Glutamatergic neuron (in vitro differentiated cells): ENCODE data around the gene ALS2. TPM values are rescaled to one million over a fixed set of nuclear protein-coding genes. Genes with fewer than 3 reads are reported as not detected.

Experiments used
- DNase-seq: peaks from one replicate; pipeline ENCODE4 v3.0.0; 2022
- H3K27ac Mint-ChIP-seq: one replicate; pipeline ENCODE4 v1.8.0; 2020; ENCODE audit warnings: mild to moderate bottlenecking, mixed read lengths, inconsistent platforms; ENCODE audit not compliant: unreplicated experiment
- H3K27me3 Mint-ChIP-seq: one replicate; pipeline ENCODE4 v1.8.0; 2020; ENCODE audit warnings: mild to moderate bottlenecking, moderate library complexity, mixed read lengths, inconsistent platforms; ENCODE audit not compliant: unreplicated experiment
- H3K36me3 Mint-ChIP-seq: one replicate; pipeline ENCODE4 v1.8.0; 2020; ENCODE audit warnings: mild to moderate bottlenecking, mixed read lengths, inconsistent platforms; ENCODE audit not compliant: unreplicated experiment
- H3K4me1 Mint-ChIP-seq: one replicate; pipeline ENCODE4 v1.8.0; 2020; ENCODE audit warnings: mild to moderate bottlenecking, low read depth, mixed read lengths, inconsistent platforms; ENCODE audit not compliant: unreplicated experiment
- H3K4me3 Mint-ChIP-seq: one replicate; pipeline ENCODE4 v1.8.0; 2020; ENCODE audit warnings: mild to moderate bottlenecking, mixed read lengths, inconsistent platforms; ENCODE audit not compliant: unreplicated experiment
- H3K9me3 Mint-ChIP-seq: one replicate; pipeline ENCODE4 v1.8.0; 2020; ENCODE audit warnings: mild to moderate bottlenecking, moderate library complexity, mixed read lengths, inconsistent platforms; ENCODE audit not compliant: unreplicated experiment
- CTCF ChIP-seq: fragments of 200-600 bp; sonication (generic); IDR thresholded peaks from one replicate; pipeline ENCODE4 v1.5.0; 2021; ENCODE audit not compliant: partially characterized antibody, unreplicated experiment
- total RNA-seq: library from RNA; stranded (reverse); fragmentation: NEBNext Ultra II Directional; extraction: Animal tissue kit (Norgen Biotek cat#: 25700); gene quantifications from one replicate; pipeline ENCODE4 v1.2.1, GENCODE V29; 2021; ENCODE audit not compliant: unreplicated experiment

The ALS2 gene
- total RNA-seq, 1 donor from 2014 or later, result 44.0 TPM

GRCh38 chr2:201661366-201661765, 119.4 kb downstream of the ALS2 start:
- Mint-ChIP-seq H3K4me1 (no peaks in the 10 kb centered on the region), H3K4me3 (no peak overlapping the region), H3K9me3 (peaks cover 2% of the 10 kb centered on the region), H3K27ac (no peak overlapping the region), H3K27me3 (no peaks in the 10 kb centered on the region), H3K36me3 (no peaks in the 10 kb centered on the region)
- DNase-seq, result no peak
- TF ChIP-seq CTCF, result no peak

GRCh38 chr2:201660293-201660895, 120.3 kb downstream of the ALS2 start:
- no peaks in the 10 kb centered on the region for H3K36me3 Mint-ChIP-seq
- no peaks in the 10 kb centered on the region for H3K4me1 Mint-ChIP-seq

GRCh38 chr2:201656740-201657139, 124.0 kb downstream of the ALS2 start:
- no peak for DNase-seq
- Mint-ChIP-seq H3K9me3 (no peaks in the 10 kb centered on the region), H3K27ac (no peak overlapping the region), H3K4me1 (no peaks in the 10 kb centered on the region), H3K4me3 (no peak overlapping the region), H3K36me3 (no peaks in the 10 kb centered on the region), H3K27me3 (no peaks in the 10 kb centered on the region)
- no peak for TF ChIP-seq CTCF

More at GRCh38 chr2:201660293-201660895, 120.3 kb downstream of the ALS2 start:
- no peak for DNase-seq
- no peak overlapping the region for H3K27ac Mint-ChIP-seq
- TF ChIP-seq CTCF, result no peak
- peaks cover 2% of the 10 kb centered on the region for H3K9me3 Mint-ChIP-seq
- no peaks in the 10 kb centered on the region for H3K27me3 Mint-ChIP-seq
- no peak overlapping the region for H3K4me3 Mint-ChIP-seq

- no peak overlapping the region for H3K27ac Mint-ChIP-seq
- no peak for TF ChIP-seq CTCF
- no peaks in the 10 kb centered on the region for H3K4me1 Mint-ChIP-seq
- H3K36me3 Mint-ChIP-seq, result no peaks in the 10 kb centered on the region
- H3K27me3 Mint-ChIP-seq, result no peaks in the 10 kb centered on the region
- H3K9me3 Mint-ChIP-seq, result no peaks in the 10 kb centered on the region
- no peak overlapping the region for H3K4me3 Mint-ChIP-seq
- no peak for DNase-seq
Observed at GRCh38 chr2:201656102-201656501, 124.6 kb downstream of the ALS2 start.

GRCh38 chr2:201654616-201655384, 125.9 kb downstream of the ALS2 start:
- no peaks in the 10 kb centered on the region for H3K4me1 Mint-ChIP-seq
- no peak overlapping the region for H3K4me3 Mint-ChIP-seq
- no peaks in the 10 kb centered on the region for H3K27me3 Mint-ChIP-seq
- no peaks in the 10 kb centered on the region for H3K9me3 Mint-ChIP-seq
- no peak overlapping the region for H3K27ac Mint-ChIP-seq
- TF ChIP-seq CTCF, result no peak
- no peaks in the 10 kb centered on the region for H3K36me3 Mint-ChIP-seq
- DNase-seq, result no peak
